ENCODE measurements around the gene HECW1. TPM values are rescaled to one million over a fixed set of nuclear protein-coding genes. Genes with fewer than 3 reads are reported as not detected.

The HECW1 gene
- total and polyA plus RNA-seq, 10 of the 15 experiments (the other 5 are each of a cell fraction or from before 2014, with no cell fraction given): under 0.01 to 0.31 (median 0.04) TPM; not detected in 3

DNA sequence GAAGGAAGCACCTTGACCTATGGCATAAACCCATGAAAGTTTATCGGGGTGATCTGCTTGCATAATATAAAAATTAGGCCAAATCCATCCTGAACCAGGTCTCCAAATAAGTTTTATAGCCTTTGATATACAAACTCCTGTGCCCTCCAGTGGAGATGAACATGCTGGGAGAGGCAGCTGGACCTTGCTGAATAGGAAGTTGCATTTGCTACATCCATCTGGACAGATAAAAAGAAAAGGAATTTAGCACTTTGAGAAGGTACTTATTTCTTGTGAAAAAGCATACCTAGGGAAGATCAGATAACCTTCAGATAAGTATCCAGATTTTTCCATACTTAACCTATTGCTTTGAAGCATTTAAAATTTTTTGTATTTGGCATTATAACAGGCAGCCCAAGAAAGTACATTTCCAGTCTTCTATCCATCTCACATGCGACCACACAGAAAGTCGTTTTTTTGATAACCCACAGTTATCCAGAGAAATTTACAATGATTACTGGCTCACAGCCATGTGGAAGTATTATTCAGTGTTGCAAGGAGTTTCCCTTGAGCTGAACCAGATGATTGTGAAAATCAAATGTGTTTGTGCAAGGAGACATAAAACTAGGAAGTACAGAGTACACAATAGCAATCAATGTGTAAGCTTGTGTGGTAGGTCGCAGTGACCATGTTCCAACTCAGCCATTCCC is 346.0 kb downstream of the HECW1 start:
- no peaks in the 10 kb centered on the region for H3K79me2 ChIP-seq (ENCODE audit: control insufficient read depth, insufficient read depth, low read length)
- CTCF ChIA-PET: interaction anchor here (1.1 to 5.2 kb wide), 6 partner anchors 15 to 517 kb away, joined by 3 to 40 read pairs (median 4); partner anchors contain the start of gene STK17A
- H3K9me3 ChIP-seq (replicated peaks; ENCODE audit: control insufficient read depth, insufficient read depth, low read length): no peaks in the 10 kb centered on the region
- BruUV-seq (replicated peaks): no TSS peak
- RAD21 ChIA-PET (ENCODE audit: unreplicated experiment): interaction anchor here (0.9 kb wide), 1 partner anchor 114 kb away, joined by 3 read pairs; no protein-coding TSS in a partner anchor
- intact Hi-C loops (cut with micrococcal nuclease; ENCODE audit: unreplicated experiment): loop anchor here (5.0 to 10.0 kb wide), 3 partner anchors 264 to 384 kb away; no protein-coding TSS in a partner anchor
- SMC1A ChIA-PET (ENCODE audit: uncharacterized antibody, unreplicated experiment): interaction anchor here (0.7 to 1.1 kb wide), 4 partner anchors 19 to 513 kb away, joined by 3 read pairs; no protein-coding TSS in a partner anchor
- H2AFZ ChIP-seq (ENCODE audit: control insufficient read depth, low read depth, low read length): no peak overlapping the region
- ATAC-seq (no peak), FAIRE-seq (no peak), DNase-seq (ENCODE audit: low read depth, low spot score) (no peak)
- H3K4me2 ChIP-seq (ENCODE audit: control insufficient read depth, insufficient read depth): no peak overlapping the region
- H3K27me3 ChIP-seq (replicated peaks in 1 of 2; ENCODE audit: control insufficient read depth in 2 of 2, insufficient read depth in 2 of 2, low read length in 1 of 2): no peaks in the 10 kb centered on the region; a peak in 1 of 4 replicates
- H3K9ac ChIP-seq (ENCODE audit: control insufficient read depth, insufficient read depth, low read length): no peak overlapping the region
- POLR2A ChIA-PET: interaction anchor here (0.9 to 1.1 kb wide), 2 partner anchors 110 to 124 kb away, joined by 3 read pairs; partner anchors contain the start of gene STK17A
- in situ Hi-C loops (cut with MboI): loop anchor here (10.0 kb wide), 1 partner anchor 246 kb away; no protein-coding TSS in a partner anchor
- WGBS (ENCODE audit: insufficient coverage, insufficient replicate concordance, low lambda C conversion rate, missing lambda C conversion rate): 60% methylated on average over 4 of the region's 4 CpGs
- no peaks in the 10 kb centered on the region for H3K36me3 ChIP-seq (ENCODE audit: control insufficient read depth in 2 of 2, insufficient read depth in 2 of 2, low read length in 1 of 2)
- H3K4me3 ChIP-seq: no peak overlapping the region
- no peaks in the 10 kb centered on the region for H4K20me1 ChIP-seq (ENCODE audit: control insufficient read depth, insufficient read depth)
- H3K27ac ChIP-seq (ENCODE audit: control insufficient read depth, insufficient read depth): no peak overlapping the region
- peaks cover 10% of the 10 kb centered on the region for H3K4me1 ChIP-seq (ENCODE audit: control insufficient read depth, insufficient read depth, low read length)
- TF ChIP-seq, protein P1, sequence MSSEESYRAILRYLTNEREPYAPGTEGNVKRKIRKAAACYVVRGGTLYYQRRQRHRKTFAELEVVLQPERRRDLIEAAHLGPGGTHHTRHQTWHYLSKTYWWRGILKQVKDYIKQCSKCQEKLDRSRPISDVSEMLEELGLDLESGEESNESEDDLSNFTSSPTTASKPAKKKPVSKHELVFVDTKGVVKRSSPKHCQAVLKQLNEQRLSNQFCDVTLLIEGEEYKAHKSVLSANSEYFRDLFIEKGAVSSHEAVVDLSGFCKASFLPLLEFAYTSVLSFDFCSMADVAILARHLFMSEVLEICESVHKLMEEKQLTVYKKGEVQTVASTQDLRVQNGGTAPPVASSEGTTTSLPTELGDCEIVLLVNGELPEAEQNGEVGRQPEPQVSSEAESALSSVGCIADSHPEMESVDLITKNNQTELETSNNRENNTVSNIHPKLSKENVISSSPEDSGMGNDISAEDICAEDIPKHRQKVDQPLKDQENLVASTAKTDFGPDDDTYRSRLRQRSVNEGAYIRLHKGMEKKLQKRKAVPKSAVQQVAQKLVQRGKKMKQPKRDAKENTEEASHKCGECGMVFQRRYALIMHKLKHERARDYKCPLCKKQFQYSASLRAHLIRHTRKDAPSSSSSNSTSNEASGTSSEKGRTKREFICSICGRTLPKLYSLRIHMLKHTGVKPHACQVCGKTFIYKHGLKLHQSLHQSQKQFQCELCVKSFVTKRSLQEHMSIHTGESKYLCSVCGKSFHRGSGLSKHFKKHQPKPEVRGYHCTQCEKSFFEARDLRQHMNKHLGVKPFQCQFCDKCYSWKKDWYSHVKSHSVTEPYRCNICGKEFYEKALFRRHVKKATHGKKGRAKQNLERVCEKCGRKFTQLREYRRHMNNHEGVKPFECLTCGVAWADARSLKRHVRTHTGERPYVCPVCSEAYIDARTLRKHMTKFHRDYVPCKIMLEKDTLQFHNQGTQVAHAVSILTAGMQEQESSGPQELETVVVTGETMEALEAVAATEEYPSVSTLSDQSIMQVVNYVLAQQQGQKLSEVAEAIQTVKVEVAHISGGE (CRISPR knock-in tag; IDR thresholded peaks at IDR 0.05): no peak
- TF ChIP-seq FOXM1 (IDR thresholded peaks at IDR 0.05; ENCODE audit: low read depth, low read length) (no peak), MXI1 (IDR thresholded peaks at IDR 0.05; ENCODE audit: low read depth, low read length) (no peak), HCFC1 (IDR thresholded peaks at IDR 0.05; ENCODE audit: low read length) (no peak), YY1 (IDR thresholded peaks at IDR 0.05; ENCODE audit: low read depth, low read length) (no peak), RAD51 (IDR thresholded peaks at IDR 0.05) (no peak), NFYA (IDR thresholded peaks at IDR 0.05; ENCODE audit: borderline replicate concordance, low read depth, low read length) (no peak), CREB1 (IDR thresholded peaks at IDR 0.05; ENCODE audit: low read depth) (no peak), RB1 (IDR thresholded peaks at IDR 0.05; ENCODE audit: borderline replicate concordance) (no peak), POU2F2 (IDR thresholded peaks at IDR 0.05; ENCODE audit: borderline replicate concordance, low read depth, low read length) (no peak), PAX5 (IDR thresholded peaks at IDR 0.05; ENCODE audit: borderline replicate concordance, low read depth, low read length) (no peak)
- TF ChIP-seq, protein P2, sequence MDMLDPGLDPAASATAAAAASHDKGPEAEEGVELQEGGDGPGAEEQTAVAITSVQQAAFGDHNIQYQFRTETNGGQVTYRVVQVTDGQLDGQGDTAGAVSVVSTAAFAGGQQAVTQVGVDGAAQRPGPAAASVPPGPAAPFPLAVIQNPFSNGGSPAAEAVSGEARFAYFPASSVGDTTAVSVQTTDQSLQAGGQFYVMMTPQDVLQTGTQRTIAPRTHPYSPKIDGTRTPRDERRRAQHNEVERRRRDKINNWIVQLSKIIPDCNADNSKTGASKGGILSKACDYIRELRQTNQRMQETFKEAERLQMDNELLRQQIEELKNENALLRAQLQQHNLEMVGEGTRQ (IDR thresholded peaks at IDR 0.05; ENCODE audit: borderline replicate concordance, low read depth, low read length): no peak
- TF ChIP-seq, protein P3, sequence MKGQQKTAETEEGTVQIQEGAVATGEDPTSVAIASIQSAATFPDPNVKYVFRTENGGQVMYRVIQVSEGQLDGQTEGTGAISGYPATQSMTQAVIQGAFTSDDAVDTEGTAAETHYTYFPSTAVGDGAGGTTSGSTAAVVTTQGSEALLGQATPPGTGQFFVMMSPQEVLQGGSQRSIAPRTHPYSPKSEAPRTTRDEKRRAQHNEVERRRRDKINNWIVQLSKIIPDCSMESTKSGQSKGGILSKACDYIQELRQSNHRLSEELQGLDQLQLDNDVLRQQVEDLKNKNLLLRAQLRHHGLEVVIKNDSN (IDR thresholded peaks at IDR 0.05; ENCODE audit: borderline replicate concordance, extremely low read length, insufficient read depth, low read depth, low read length): no peak
- TF ChIP-seq, protein P4, sequence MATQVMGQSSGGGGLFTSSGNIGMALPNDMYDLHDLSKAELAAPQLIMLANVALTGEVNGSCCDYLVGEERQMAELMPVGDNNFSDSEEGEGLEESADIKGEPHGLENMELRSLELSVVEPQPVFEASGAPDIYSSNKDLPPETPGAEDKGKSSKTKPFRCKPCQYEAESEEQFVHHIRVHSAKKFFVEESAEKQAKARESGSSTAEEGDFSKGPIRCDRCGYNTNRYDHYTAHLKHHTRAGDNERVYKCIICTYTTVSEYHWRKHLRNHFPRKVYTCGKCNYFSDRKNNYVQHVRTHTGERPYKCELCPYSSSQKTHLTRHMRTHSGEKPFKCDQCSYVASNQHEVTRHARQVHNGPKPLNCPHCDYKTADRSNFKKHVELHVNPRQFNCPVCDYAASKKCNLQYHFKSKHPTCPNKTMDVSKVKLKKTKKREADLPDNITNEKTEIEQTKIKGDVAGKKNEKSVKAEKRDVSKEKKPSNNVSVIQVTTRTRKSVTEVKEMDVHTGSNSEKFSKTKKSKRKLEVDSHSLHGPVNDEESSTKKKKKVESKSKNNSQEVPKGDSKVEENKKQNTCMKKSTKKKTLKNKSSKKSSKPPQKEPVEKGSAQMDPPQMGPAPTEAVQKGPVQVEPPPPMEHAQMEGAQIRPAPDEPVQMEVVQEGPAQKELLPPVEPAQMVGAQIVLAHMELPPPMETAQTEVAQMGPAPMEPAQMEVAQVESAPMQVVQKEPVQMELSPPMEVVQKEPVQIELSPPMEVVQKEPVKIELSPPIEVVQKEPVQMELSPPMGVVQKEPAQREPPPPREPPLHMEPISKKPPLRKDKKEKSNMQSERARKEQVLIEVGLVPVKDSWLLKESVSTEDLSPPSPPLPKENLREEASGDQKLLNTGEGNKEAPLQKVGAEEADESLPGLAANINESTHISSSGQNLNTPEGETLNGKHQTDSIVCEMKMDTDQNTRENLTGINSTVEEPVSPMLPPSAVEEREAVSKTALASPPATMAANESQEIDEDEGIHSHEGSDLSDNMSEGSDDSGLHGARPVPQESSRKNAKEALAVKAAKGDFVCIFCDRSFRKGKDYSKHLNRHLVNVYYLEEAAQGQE (IDR thresholded peaks at IDR 0.05; ENCODE audit: low read depth, low read length): no peak

Data from GM12878 (cell line).